ENCODE results near the gene OSBPL9.

OSBPL9 gene

DNA sequence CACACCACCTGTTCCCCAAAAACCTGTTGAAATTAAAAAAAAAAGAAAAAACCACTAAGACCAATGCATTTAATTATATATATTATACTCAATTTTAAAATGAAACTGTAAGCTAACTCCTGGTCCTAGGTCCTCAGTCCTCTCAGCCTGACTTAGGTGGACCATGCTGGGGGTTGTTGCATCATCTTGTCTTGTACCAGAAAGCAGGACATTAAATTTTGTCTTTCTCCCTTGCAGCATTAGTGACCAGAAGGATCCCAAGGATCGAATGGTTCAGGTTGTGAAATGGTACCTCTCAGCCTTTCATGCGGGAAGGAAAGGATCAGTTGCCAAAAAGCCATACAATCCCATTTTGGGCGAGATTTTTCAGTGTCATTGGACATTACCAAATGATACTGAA lies 164.0 kb downstream of the OSBPL9 start:
- H3K9me2 ChIP-seq (ENCODE audit: low read depth, low read length): no peaks in the 10 kb centered on the region
- H3K9ac ChIP-seq (ENCODE audit: low read length): no peak overlapping the region
- no peaks in the 10 kb centered on the region for H4K20me1 ChIP-seq (ENCODE audit: insufficient read depth, low read length)
- no peak overlapping the region for H3K4me3 ChIP-seq (ENCODE audit: low read depth, low read length, poor library complexity, severe bottlenecking)
- no peaks in the 10 kb centered on the region for H3K27me3 ChIP-seq (ENCODE audit: insufficient read depth, low read length)
- no peak overlapping the region for H3K4me2 ChIP-seq (ENCODE audit: low read length)
- no peaks in the 10 kb centered on the region for H3K79me2 ChIP-seq (ENCODE audit: insufficient read depth, low read length)
- peaks cover 8% of the 10 kb centered on the region for H3K4me1 ChIP-seq (ENCODE audit: insufficient read depth, low read length, severe bottlenecking)
- peaks cover 73% of the 10 kb centered on the region for H3K36me3 ChIP-seq (ENCODE audit: insufficient read depth, low read length)
- H2AFZ ChIP-seq (ENCODE audit: low read length): no peak overlapping the region
- no peaks in the 10 kb centered on the region for H3F3A ChIP-seq (ENCODE audit: insufficient read depth, low read length)
- H3K9me3 ChIP-seq (ENCODE audit: low read length): no peaks in the 10 kb centered on the region
- no peak overlapping the region for H3K27ac ChIP-seq (ENCODE audit: low read depth, low read length, poor library complexity, severe bottlenecking)
- TF ChIP-seq CTCF (IDR thresholded peaks at IDR 0.05; ENCODE audit: low read length) (no peak), EZH2 (IDR thresholded peaks at IDR 0.05; ENCODE audit: borderline replicate concordance, low read length) (no peak)

GRCh38 chr1:51784997-51785421 lies 168.1 kb downstream of the OSBPL9 start:
- Histone ChIP-seq H3K4me1 (ENCODE audit: insufficient read depth, low read length, severe bottlenecking) (no peaks in the 10 kb centered on the region), H3K4me3 (ENCODE audit: low read depth, low read length, poor library complexity, severe bottlenecking) (no peak overlapping the region), H3K27ac (ENCODE audit: low read depth, low read length, poor library complexity, severe bottlenecking) (no peak overlapping the region), H3K9me2 (ENCODE audit: low read depth, low read length) (no peaks in the 10 kb centered on the region), H3K9ac (ENCODE audit: low read length) (no peak overlapping the region), H3K9me3 (ENCODE audit: low read length) (no peaks in the 10 kb centered on the region), H3K79me2 (ENCODE audit: insufficient read depth, low read length) (no peaks in the 10 kb centered on the region), H4K20me1 (ENCODE audit: insufficient read depth, low read length) (no peaks in the 10 kb centered on the region), H3K27me3 (ENCODE audit: insufficient read depth, low read length) (no peaks in the 10 kb centered on the region), H3K4me2 (ENCODE audit: low read length) (no peak overlapping the region), H3F3A (ENCODE audit: insufficient read depth, low read length) (no peaks in the 10 kb centered on the region), H3K36me3 (ENCODE audit: insufficient read depth, low read length) (peaks cover 80% of the 10 kb centered on the region), H2AFZ (ENCODE audit: low read length) (no peak overlapping the region)
- TF ChIP-seq EZH2 (IDR thresholded peaks at IDR 0.05; ENCODE audit: borderline replicate concordance, low read length) (no peak), CTCF (IDR thresholded peaks at IDR 0.05; ENCODE audit: low read length) (no peak)

DNA sequence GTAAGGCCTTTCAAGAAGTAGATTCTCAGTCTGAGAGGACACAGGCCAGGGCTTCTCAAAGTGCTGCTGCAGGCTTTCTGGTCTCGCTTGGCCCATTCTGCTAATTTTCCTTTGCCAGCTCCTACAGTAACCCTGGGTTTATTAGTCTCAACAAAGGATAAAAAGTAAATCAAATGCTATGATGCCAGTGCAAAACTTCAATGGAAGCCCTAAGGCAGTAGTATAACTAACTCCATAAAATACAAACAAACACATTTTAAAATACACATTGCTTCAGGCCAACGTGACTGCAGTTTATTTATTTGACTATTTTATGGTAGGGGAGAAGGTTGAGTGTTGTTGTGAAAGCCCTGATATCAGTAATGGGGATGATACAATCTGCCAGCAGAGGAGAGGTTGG lies 172.0 kb downstream of the OSBPL9 start:
- H2AFZ ChIP-seq (ENCODE audit: low read length): no peak overlapping the region
- H3K4me1 ChIP-seq (ENCODE audit: insufficient read depth, low read length, severe bottlenecking): no peaks in the 10 kb centered on the region
- no peaks in the 10 kb centered on the region for H3K9me3 ChIP-seq (ENCODE audit: low read length)
- H3K79me2 ChIP-seq (ENCODE audit: insufficient read depth, low read length): no peaks in the 10 kb centered on the region
- no peaks in the 10 kb centered on the region for H4K20me1 ChIP-seq (ENCODE audit: insufficient read depth, low read length)
- H3K27ac ChIP-seq (ENCODE audit: low read depth, low read length, poor library complexity, severe bottlenecking): no peak overlapping the region
- no peak overlapping the region for H3K4me2 ChIP-seq (ENCODE audit: low read length)
- no peak overlapping the region for H3K4me3 ChIP-seq (ENCODE audit: low read depth, low read length, poor library complexity, severe bottlenecking)
- H3K9ac ChIP-seq (ENCODE audit: low read length): no peak overlapping the region
- peaks cover 99% of the 10 kb centered on the region for H3K36me3 ChIP-seq (ENCODE audit: insufficient read depth, low read length)
- no peaks in the 10 kb centered on the region for H3F3A ChIP-seq (ENCODE audit: insufficient read depth, low read length)
- no peaks in the 10 kb centered on the region for H3K9me2 ChIP-seq (ENCODE audit: low read depth, low read length)
- no peaks in the 10 kb centered on the region for H3K27me3 ChIP-seq (ENCODE audit: insufficient read depth, low read length)
- TF ChIP-seq CTCF (IDR thresholded peaks at IDR 0.05; ENCODE audit: low read length) (no peak), EZH2 (IDR thresholded peaks at IDR 0.05; ENCODE audit: borderline replicate concordance, low read length) (no peak)

All from OCI-LY1 (cell line).